H54 (cell line): ENCODE measurements around the gene REC114.
"Not testable (repeated sequence)": the region's sequence is repeated elsewhere in the genome, so short reads cannot be mapped to it uniquely, and the experiment has no call there.

ENCODE experiments used
- DNase-seq: peaks from one replicate; pipeline ENCODE4 v3.0.0; 2011; ENCODE audit warnings: low spot score, mixed read lengths; ENCODE audit not compliant: insufficient read length
- FAIRE-seq: peaks from 3 replicates; lab custom pipeline; 2011; peaks lifted over from hg19 to GRCh38; lab: Jason Lieb, UNC
- POLR2A ChIP-seq: IDR thresholded peaks from 2 replicates; pipeline ENCODE4 v1.6.1; 2011; ENCODE audit warnings: low read depth, mild to moderate bottlenecking, low read length

Gene REC114

GRCh38 chr15:73442968-73443367 is at the start of gene REC114:
Gene REC114, plus strand, starts transcription at chr15:73443164. Its CDS starts 22 bp downstream, at chr15:73443186.
- DNase-seq, result no peak
- TF ChIP-seq POLR2A, result no peak
- FAIRE-seq, result no peak

DNA sequence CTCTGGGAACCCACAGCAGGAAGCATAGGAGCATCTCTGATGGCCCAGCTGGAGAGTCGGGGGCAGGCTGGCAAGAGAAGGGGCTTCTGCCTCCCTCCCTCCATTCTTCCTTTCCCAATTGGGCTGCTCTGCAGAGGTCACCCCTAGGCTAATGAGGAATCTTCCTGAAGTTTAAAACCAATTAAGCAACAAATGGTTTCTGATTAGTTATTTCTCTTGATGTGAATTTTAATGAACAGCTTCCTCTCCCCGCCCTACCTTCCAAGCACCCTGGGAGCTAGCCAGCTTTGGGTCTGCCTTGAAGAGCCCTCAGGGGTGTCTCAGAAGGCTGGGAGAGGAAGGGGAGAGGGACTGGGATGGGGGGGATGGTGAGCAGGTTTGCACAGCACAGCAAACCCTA is 49.6 kb upstream of the REC114 start:
- FAIRE-seq, result no peak
- TF ChIP-seq POLR2A, result no peak
- DNase-seq, result no peak

GRCh38 chr15:73394782-73395181 is 48.2 kb upstream of the REC114 start:
- no peak for DNase-seq
- TF ChIP-seq POLR2A, result no peak
- FAIRE-seq, result no peak

DNA sequence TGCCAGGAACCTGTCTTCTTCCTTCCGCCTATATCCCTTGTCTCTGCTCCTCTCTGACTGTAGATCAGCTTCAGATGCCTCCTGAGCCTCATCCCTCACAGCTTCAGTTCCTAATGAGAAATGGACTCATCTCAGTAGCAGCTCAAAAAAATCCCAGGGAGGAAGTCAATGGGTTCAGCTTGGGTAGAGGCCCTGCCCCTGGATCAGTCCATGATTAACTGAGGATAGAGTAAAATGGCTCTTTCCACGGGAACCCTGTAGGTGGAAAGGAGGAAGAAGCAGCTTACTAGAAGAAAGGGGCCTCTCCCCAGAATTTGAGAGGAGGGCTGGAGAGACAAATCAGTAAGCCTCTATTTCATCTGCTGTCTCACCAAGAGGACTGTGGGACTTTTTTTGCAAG is 47.3 kb upstream of the REC114 start:
- no peak for FAIRE-seq
- TF ChIP-seq POLR2A, result no peak

GRCh38 chr15:73397461-73397860 is 45.5 kb upstream of the REC114 start:
- TF ChIP-seq POLR2A, result no peak
- FAIRE-seq (no peak), DNase-seq (no peak)

More for the DNA sequence above, 47.3 kb upstream of the REC114 start:
- no peak for DNase-seq

- FAIRE-seq, result no peak
- no peak for DNase-seq
- TF ChIP-seq POLR2A, result no peak
Measured at GRCh38 chr15:73398861-73399260, 44.1 kb upstream of the REC114 start.

- DNase-seq, FAIRE-seq: not testable (repeated sequence)
Measured at GRCh38 chr15:73400222-73400621, 42.7 kb upstream of the REC114 start.

- DNase-seq, result no peak
- no peak for FAIRE-seq
- TF ChIP-seq POLR2A, result no peak
Measured at GRCh38 chr15:73403171-73403570, 39.8 kb upstream of the REC114 start.

DNA sequence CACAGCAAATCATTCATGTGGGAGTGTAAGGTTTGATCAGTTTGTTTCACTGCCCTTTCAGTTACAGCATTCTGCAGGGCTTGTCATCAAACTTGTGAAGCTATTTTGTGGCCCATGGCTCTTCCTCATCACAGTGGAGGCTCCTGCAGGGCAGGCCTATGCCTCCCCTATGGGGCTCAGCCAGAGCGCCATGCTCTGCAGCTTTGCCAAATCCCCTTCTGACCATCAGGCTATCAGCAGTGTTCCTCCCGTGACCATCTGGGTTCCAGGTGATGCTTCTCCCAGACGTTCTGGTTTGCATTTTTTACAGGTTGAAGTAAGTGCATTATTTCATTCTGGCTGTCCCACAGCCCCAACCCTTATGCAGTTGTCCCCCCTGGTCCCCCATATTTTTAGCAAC is 28.1 kb upstream of the REC114 start:
- no peak for DNase-seq
- no peak for FAIRE-seq
- no peak for TF ChIP-seq POLR2A

DNA sequence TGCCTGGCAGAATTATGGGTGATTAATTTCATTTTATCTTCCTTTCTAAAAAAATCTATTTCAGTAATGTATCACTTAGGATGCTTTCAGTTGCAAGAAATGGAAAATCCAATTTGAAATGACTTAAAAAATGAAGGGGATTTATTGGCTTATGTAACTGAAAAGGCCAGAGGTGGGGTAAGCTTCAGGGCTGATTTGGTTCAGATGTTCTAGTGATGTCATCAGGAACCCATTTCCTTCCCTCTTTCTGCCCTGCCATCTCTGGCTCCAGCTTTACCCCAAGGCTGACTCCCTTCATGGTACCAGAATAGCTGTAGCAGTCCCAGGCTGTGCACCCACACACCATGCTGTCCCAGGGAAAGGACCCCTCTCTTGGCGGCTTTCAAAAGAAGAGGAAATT is 18.5 kb upstream of the REC114 start:
- FAIRE-seq, result no peak
- no peak for TF ChIP-seq POLR2A
- DNase-seq, result no peak

DNA sequence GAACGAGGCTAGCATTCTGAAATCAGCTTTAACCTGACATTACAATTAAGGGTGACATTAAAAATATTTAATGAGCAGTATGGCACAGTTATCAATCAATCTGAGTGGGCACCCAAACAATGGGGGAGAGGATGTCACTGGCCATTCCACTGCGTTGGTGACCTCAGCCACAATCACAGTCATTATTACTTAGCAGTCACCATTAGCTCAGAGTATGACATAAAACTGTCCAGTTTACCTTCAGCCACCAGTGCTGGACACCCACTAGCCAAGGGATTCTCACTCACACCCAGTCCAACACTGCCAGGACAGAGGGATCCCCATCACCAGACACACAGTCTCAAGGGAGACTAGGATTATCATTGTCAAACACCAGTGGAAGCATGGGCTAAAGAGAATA is 17.5 kb upstream of the REC114 start:
- no peak for TF ChIP-seq POLR2A
- DNase-seq (no peak), FAIRE-seq (no peak)

GRCh38 chr15:73426323-73426994 is 16.5 kb upstream of the REC114 start:
- FAIRE-seq, result no peak
- DNase-seq, result no peak

GRCh38 chr15:73431329-73431728 is 11.6 kb upstream of the REC114 start:
- FAIRE-seq, result not testable (repeated sequence)

More at GRCh38 chr15:73426323-73426994, 16.5 kb upstream of the REC114 start:
- TF ChIP-seq POLR2A, result no peak

DNA sequence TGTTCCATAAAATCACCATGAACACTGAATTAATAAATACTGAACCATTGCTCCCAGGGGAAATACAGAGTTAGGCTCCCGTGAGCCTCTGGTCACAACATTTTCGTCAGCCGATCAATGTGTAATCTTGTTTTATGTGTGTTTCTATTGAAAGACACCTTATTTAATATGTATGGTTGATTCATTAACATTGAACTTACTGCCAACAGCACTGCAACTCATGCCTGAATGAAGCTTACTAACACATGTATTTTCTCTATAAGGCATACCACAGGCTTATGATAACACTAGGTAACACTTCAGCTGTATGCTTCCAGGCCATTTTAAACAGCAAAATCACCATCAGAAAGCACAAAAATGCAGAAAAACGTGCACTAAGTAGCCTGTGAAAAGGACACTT is 9.1 kb upstream of the REC114 start:
- no peak for FAIRE-seq
- TF ChIP-seq POLR2A, result no peak
- no peak for DNase-seq

More at GRCh38 chr15:73431329-73431728, 11.6 kb upstream of the REC114 start:
- DNase-seq, result not testable (repeated sequence)

- FAIRE-seq, result no peak
- no peak for DNase-seq
- no peak for TF ChIP-seq POLR2A
Measured at GRCh38 chr15:73436613-73437012, 6.4 kb upstream of the REC114 start.
